HepG2 (cell line): Measurements from ENCODE around the gene RETREG2. TPM values are rescaled to one million over a fixed set of nuclear protein-coding genes. Genes with fewer than 3 reads are reported as not detected.

ENCODE experiments used
- ASH2L ChIP-seq: fragments of 300-600, 200-600 bp; sonication (generic); IDR thresholded peaks from 2 replicates; pipeline ENCODE4 v1.7.0; 2017; ENCODE audit warnings: low read depth, mild to moderate bottlenecking, moderate library complexity, mixed read lengths, low read length; ENCODE audit not compliant: insufficient read length
- BHLHE40 ChIP-seq: IDR thresholded peaks from 2 replicates; pipeline ENCODE4 v1.6.1; 2011; ENCODE audit warnings: low read length, improper control_type of control experiment
- FOXJ3 ChIP-seq: sonication (generic); formaldehyde crosslinking; IDR thresholded peaks from 2 replicates; pipeline ENCODE4 v1.4.0; 2020; ENCODE audit warnings: missing genetic modification reagents, mild to moderate bottlenecking, borderline replicate concordance
- GRHL1 ChIP-seq: sonication (generic); formaldehyde crosslinking; conservative IDR thresholded peaks from 2 replicates; pipeline ENCODE4 v1.8.0; 2022; ENCODE audit warnings: missing genetic modification reagents
- GZF1 ChIP-seq: sonication (generic); formaldehyde crosslinking; IDR thresholded peaks from 2 replicates; pipeline ENCODE4 v1.5.1; 2020; ENCODE audit warnings: mild to moderate bottlenecking, missing genetic modification reagents
- IRF9 ChIP-seq: sonication (generic); formaldehyde crosslinking; IDR thresholded peaks from 2 replicates; pipeline ENCODE4 v1.8.0; 2022; ENCODE audit warnings: missing genetic modification reagents, mild to moderate bottlenecking, borderline replicate concordance
- IRX3 ChIP-seq: sonication (generic); formaldehyde crosslinking; IDR thresholded peaks from 2 replicates; pipeline ENCODE4 v1.8.1; 2023; ENCODE audit warnings: mild to moderate bottlenecking, low read depth, missing genetic modification reagents, borderline replicate concordance
- MYC ChIP-seq: sonication (generic); formaldehyde crosslinking; IDR thresholded peaks from 2 replicates; pipeline ENCODE4 v1.9.0; 2021; ENCODE audit warnings: missing genetic modification reagents, borderline replicate concordance
- PITX1 ChIP-seq: sonication (generic); formaldehyde crosslinking; IDR thresholded peaks from 2 replicates; pipeline ENCODE4 v1.5.1; 2020; ENCODE audit warnings: mild to moderate bottlenecking, missing genetic modification reagents
- RNF2 ChIP-seq: fragments of 450-650 bp; conservative IDR thresholded peaks from 2 replicates; pipeline ENCODE4 v1.6.1; 2016; ENCODE audit warnings: low read depth
- SRF ChIP-seq: IDR thresholded peaks from 2 replicates; pipeline ENCODE4 v1.6.1; 2011; ENCODE audit warnings: mild to moderate bottlenecking, low read depth, low read length, moderate library complexity
- TARDBP ChIP-seq: sonication (generic); formaldehyde crosslinking; IDR thresholded peaks from 2 replicates; pipeline ENCODE4 v1.8.0; 2022; ENCODE audit warnings: mild to moderate bottlenecking, missing genetic modification reagents
- TCF12 ChIP-seq, 2 experiments: fragments of 450-650 bp in 1 of 2; sonication (generic) in 1 of 2; formaldehyde crosslinking in 1 of 2; IDR thresholded peaks; 2 replicates each; pipeline versions ENCODE4 v1.6.1 to v1.8.0; 2017 to 2022; ENCODE audit warnings: antibody characterized with exemption in 1 of 2, mild to moderate bottlenecking in 1 of 2, missing genetic modification reagents in 1 of 2, moderate library complexity in 1 of 2
- THAP7 ChIP-seq: sonication (generic); formaldehyde crosslinking; IDR thresholded peaks from 2 replicates; pipeline ENCODE4 v1.8.1; 2023; ENCODE audit warnings: mild to moderate bottlenecking, missing genetic modification reagents
- ZFAT ChIP-seq: sonication (generic); formaldehyde crosslinking; conservative IDR thresholded peaks from 2 replicates; pipeline ENCODE4 v1.8.1; 2023; ENCODE audit warnings: missing genetic modification reagents, inconsistent platforms
- ZFP36L2 ChIP-seq: sonication (generic); formaldehyde crosslinking; IDR thresholded peaks from 2 replicates; pipeline ENCODE4 v1.4.0; 2020; ENCODE audit warnings: missing genetic modification reagents
- ZNF510 ChIP-seq: sonication (generic); formaldehyde crosslinking; IDR thresholded peaks from 2 replicates; pipeline ENCODE4 v1.4.0; 2020; ENCODE audit warnings: low read depth, mild to moderate bottlenecking, missing genetic modification reagents
- polyA plus RNA-seq, 8 experiments: library from polyadenylated mRNA; depleted of rRNA in 3 of 8; stranded (reverse) in 7 of 8; unstranded in 1 of 8; fragments of >200 nt; fragmentation: Illumina TruSeq in 4 of 8; extraction: Trizol in 4 of 8; gene quantifications; 2 replicates each; pipeline versions ENCODE4 v1.2.1 to v1.2.3, GENCODE V29; 2011 to 2016; ENCODE audit warnings: low read depth in 4 of 8, missing spikeins in 1 of 8, mixed read lengths in 1 of 8; ENCODE audit not compliant: insufficient read depth in 1 of 8
- total RNA-seq, 5 experiments: library from RNA; depleted of rRNA; stranded (reverse); fragments of >200 nt; fragmentation: Illumina TruSeq; extraction: Trizol; gene quantifications; 2 replicates each; pipeline ENCODE4 v1.2.3, GENCODE V29; 2016; ENCODE audit warnings: low read depth in 1 of 5
- TF ChIP-seq, protein P1 (sequence below): sonication (generic); formaldehyde crosslinking; IDR thresholded peaks from 2 replicates; pipeline ENCODE4 v1.4.0; 2020; ENCODE audit warnings: missing genetic modification reagents, borderline replicate concordance

Gene RETREG2
- total and polyA plus RNA-seq, 2 of the 13 experiments (the other 11 are each of a cell fraction or from before 2014, with no cell fraction given): 86.0 to 134 TPM

DNA sequence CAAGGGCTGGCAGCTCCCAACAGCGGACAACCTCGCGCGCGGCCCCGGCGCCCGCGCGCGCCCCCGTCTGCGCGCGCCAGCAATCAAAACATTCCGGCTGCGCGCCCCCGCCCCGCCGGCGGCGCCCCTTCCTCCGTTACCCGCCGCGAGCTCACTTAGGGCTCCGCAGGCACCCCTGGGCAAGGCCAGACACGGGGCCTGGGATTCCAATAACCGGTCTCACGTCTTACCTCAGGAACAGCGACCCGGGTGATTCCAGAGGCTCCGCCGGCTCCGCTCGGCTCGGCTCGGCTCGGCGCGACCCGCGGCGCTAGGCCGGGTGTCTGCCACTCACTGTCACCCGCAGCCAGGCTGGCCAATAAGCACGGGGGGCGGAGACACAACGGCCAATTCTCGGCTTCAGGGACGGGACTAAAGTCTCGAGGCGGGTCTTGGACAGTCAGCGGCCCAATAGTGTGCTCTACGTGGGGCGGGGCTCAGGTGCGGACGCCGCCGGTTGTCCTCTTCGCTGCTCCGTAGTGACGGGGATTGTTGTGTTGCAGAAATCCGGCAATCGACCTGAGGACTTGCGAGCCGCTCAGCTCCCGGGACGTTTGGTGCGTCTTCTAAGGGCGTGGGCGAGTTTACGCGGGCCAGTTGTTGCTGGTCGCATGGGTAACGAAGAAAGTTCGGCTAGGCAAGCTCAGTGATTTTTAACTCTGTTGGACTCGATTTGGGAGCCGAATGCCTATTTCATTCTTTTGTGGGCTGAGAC, 51.4 kb downstream of the RETREG2 start, which contains the start of the genes ANKZF1 and ATG9A (continued):
- TF ChIP-seq, protein P1, sequence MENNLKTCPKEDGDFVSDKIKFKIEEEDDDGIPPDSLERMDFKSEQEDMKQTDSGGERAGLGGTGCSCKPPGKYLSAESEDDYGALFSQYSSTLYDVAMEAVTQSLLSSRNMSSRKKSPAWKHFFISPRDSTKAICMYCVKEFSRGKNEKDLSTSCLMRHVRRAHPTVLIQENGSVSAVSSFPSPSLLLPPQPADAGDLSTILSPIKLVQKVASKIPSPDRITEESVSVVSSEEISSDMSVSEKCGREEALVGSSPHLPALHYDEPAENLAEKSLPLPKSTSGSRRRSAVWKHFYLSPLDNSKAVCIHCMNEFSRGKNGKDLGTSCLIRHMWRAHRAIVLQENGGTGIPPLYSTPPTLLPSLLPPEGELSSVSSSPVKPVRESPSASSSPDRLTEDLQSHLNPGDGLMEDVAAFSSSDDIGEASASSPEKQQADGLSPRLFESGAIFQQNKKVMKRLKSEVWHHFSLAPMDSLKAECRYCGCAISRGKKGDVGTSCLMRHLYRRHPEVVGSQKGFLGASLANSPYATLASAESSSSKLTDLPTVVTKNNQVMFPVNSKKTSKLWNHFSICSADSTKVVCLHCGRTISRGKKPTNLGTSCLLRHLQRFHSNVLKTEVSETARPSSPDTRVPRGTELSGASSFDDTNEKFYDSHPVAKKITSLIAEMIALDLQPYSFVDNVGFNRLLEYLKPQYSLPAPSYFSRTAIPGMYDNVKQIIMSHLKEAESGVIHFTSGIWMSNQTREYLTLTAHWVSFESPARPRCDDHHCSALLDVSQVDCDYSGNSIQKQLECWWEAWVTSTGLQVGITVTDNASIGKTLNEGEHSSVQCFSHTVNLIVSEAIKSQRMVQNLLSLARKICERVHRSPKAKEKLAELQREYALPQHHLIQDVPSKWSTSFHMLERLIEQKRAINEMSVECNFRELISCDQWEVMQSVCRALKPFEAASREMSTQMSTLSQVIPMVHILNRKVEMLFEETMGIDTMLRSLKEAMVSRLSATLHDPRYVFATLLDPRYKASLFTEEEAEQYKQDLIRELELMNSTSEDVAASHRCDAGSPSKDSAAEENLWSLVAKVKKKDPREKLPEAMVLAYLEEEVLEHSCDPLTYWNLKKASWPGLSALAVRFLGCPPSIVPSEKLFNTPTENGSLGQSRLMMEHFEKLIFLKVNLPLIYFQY: peak; percentile 94
- TF ChIP-seq GZF1 (CRISPR knock-in tag) (0 out of 2 replicates have a peak, but pooled peaks have one; percentile 23), BHLHE40 (peak; percentile 44; the same call in 1 of the 2 replicates), IRF9 (CRISPR knock-in tag) (no peak; the same call in 1 of the 2 replicates), SRF (peak; percentile 40; the same call in 1 of the 2 replicates), TARDBP (peak; percentile 60), ZNF510 (CRISPR knock-in tag) (peak; percentile 20; the same call in 1 of the 2 replicates), MYC (CRISPR knock-in tag) (peak; percentile 37; the same call in 1 of the 2 replicates), IRX3 (CRISPR knock-in tag) (no peak), GRHL1 (no peak), TCF12 (IDR thresholded peaks at IDR 0.05) (no peak), TCF12 (CRISPR knock-in tag; IDR thresholded peaks at IDR 0.05) (0 out of 2 replicates have a peak, but pooled peaks have one; percentile 32), ASH2L (peak; percentile 98), PITX1 (CRISPR knock-in tag) (peak; percentile 61), THAP7 (peak; percentile 35; the same call in 1 of the 2 replicates), RNF2 (peak; percentile 65), ZFP36L2 (CRISPR knock-in tag) (no peak), ZFAT (CRISPR knock-in tag) (no peak), FOXJ3 (CRISPR knock-in tag) (peak; percentile 13; the same call in 1 of the 2 replicates)
